ENCODE measurements around the gene P2RY4.

GRCh38 chrX:70252491-70252890 is 7.5 kb downstream of the P2RY4 start:
- no peak for TF ChIP-seq CTCF (IDR thresholded peaks at IDR 0.05; ENCODE audit: insufficient read depth, low read length, poor library complexity, severe bottlenecking)
- no peak for TF ChIP-seq EZH2phosphoT487 (conservative IDR thresholded peaks at IDR 0.05; ENCODE audit: low read length)

All from SU-DHL-6 (cell line).